BJ (cell line): Measurements from ENCODE around the gene HTT. TPM values are rescaled to one million over a fixed set of nuclear protein-coding genes. Genes with fewer than 3 reads are reported as not detected.

Experiments used
- CTCF ChIA-PET: fragments of 350-600 bp; formaldehyde crosslinking; extraction: SDS; loops from one replicate; lab custom pipeline; 2021; ENCODE audit warnings: antibody characterized with exemption, inconsistent platforms; lab: Yijun Ruan, JAX
- POLR2A ChIA-PET: fragments of 300-600 bp; sonication (Branson Sonifier 250); formaldehyde crosslinking; extraction: SDS; loops from one replicate; lab custom pipeline; 2021; ENCODE audit warnings: antibody characterized with exemption; lab: Charles Lee
- DNase-seq: peaks from one replicate; pipeline ENCODE4 v3.0.0-alpha.2; 2011; ENCODE audit warnings: low read depth
- H3K27me3 ChIP-seq: 2 replicates; pipeline ENCODE4 v1.6.0; 2011; ENCODE audit warnings: low read length; ENCODE audit not compliant: control insufficient read depth, insufficient read depth
- H3K36me3 ChIP-seq: 2 replicates; pipeline ENCODE4 v1.5.1; 2011; ENCODE audit warnings: low read length; ENCODE audit not compliant: control insufficient read depth, insufficient read depth
- H3K4me3 ChIP-seq: 2 replicates; pipeline ENCODE4 v1.5.1; 2011; ENCODE audit warnings: low read depth, mild to moderate bottlenecking, control low read depth, low read length
- CTCF ChIP-seq: IDR thresholded peaks from 2 replicates; pipeline ENCODE4 v1.5.1; 2011; ENCODE audit warnings: low read depth, mild to moderate bottlenecking, control low read depth, inconsistent platforms, low read length, moderate library complexity; ENCODE audit not compliant: insufficient read depth
- polyA plus RNA-seq: library from polyadenylated mRNA; depleted of rRNA; stranded (reverse); fragments of >200 nt; gene quantifications from 2 replicates; pipeline ENCODE4 v1.2.3, GENCODE V29; 2011

Gene HTT
- polyA plus RNA-seq, 1 experiment = 13.6 TPM

- peak; percentile 24; the same call in 1 of the 2 replicates for TF ChIP-seq CTCF
- DNase-seq = no peak
- ChIA-PET CTCF (interaction anchor here (0.9 to 1.1 kb wide), 2 partner anchors 20 to 211 kb away, joined by 3 to 5 read pairs; no protein-coding TSS in a partner anchor), POLR2A (no interaction called here)
- Histone ChIP-seq H3K27me3 (no peaks in the 10 kb centered on the region), H3K36me3 (peaks cover 32% of the 10 kb centered on the region), H3K4me3 (no peak overlapping the region)
Observed at GRCh38 chr4:3233391-3234071, 159.1 kb downstream of the HTT start.

GRCh38 chr4:3234171-3235029, 159.9 kb downstream of the HTT start:
- POLR2A ChIA-PET = no interaction called here
- no peak for DNase-seq
- H3K36me3 ChIP-seq = peaks cover 28% of the 10 kb centered on the region
- CTCF ChIA-PET = interaction anchor here (0.6 to 1.4 kb wide), 2 partner anchors 26 to 420 kb away, joined by 3 read pairs; no protein-coding TSS in a partner anchor
- H3K27me3 ChIP-seq = no peaks in the 10 kb centered on the region
- H3K4me3 ChIP-seq = no peak overlapping the region
- TF ChIP-seq CTCF = 0 out of 2 replicates have a peak, but pooled peaks have one; percentile 0

GRCh38 chr4:3235030-3235345, 160.5 kb downstream of the HTT start:
- Histone ChIP-seq H3K36me3 (peaks cover 30% of the 10 kb centered on the region), H3K27me3 (no peaks in the 10 kb centered on the region), H3K4me3 (no peak overlapping the region)
- CTCF ChIA-PET = interaction anchor here (1.4 kb wide), 1 partner anchor 27 kb away, joined by 3 read pairs; no protein-coding TSS in a partner anchor
- no peak for TF ChIP-seq CTCF
- POLR2A ChIA-PET = no interaction called here
- DNase-seq = no peak

- H3K4me3 ChIP-seq = no peak overlapping the region
- DNase-seq = no peak
- no peaks in the 10 kb centered on the region for H3K27me3 ChIP-seq
- H3K36me3 ChIP-seq = peaks cover 30% of the 10 kb centered on the region
- ChIA-PET POLR2A (no interaction called here), CTCF (interaction anchor here (1.4 kb wide), 1 partner anchor 27 kb away, joined by 3 read pairs; no protein-coding TSS in a partner anchor)
- TF ChIP-seq CTCF = no peak
Observed at GRCh38 chr4:3235581-3235980, 161.1 kb downstream of the HTT start.

GRCh38 chr4:3236326-3236878, 161.9 kb downstream of the HTT start:
- CTCF ChIA-PET = interaction anchor here (1.2 to 1.8 kb wide), 2 partner anchors 14 to 16 kb away, joined by 3 to 4 read pairs; no protein-coding TSS in a partner anchor

More at GRCh38 chr4:3236326-3236878, 161.9 kb downstream of the HTT start:
- no peak for TF ChIP-seq CTCF
- POLR2A ChIA-PET = no interaction called here
- Histone ChIP-seq H3K4me3 (no peak overlapping the region), H3K36me3 (peaks cover 29% of the 10 kb centered on the region), H3K27me3 (no peaks in the 10 kb centered on the region)
- DNase-seq = no peak
